ENCODE data around the gene NDUFB10.
A peak's percentile ranks its signal among the peaks of the same experiment; 100 is the strongest.

The NDUFB10 gene

GRCh38 chr16:1964506-1965395, 5.4 kb downstream of the NDUFB10 start, which contains the start of gene RPS2:
Gene RPS2 (minus strand): TSS chr16:1964826. CDS start chr16:1964625, 201 bp downstream.
- Histone ChIP-seq H3K4me3 (ENCODE audit: control insufficient read depth in 1 of 7, extremely low read depth in 1 of 7, insufficient read depth in 4 of 7, low read depth in 2 of 7, low read length in 6 of 7) (peak within 1 kb of the TSS; percentile 62 to 96 (median 89)), H3K27me3 (replicated peaks in 2 of 5; ENCODE audit: control insufficient read depth in 4 of 5, insufficient read depth in 5 of 5, low read length in 4 of 5) (no peaks in the 10 kb centered on the region), H3K4me1 (ENCODE audit: control extremely low read depth in 1 of 4, control insufficient read depth in 4 of 4, insufficient read depth in 4 of 4, low read length in 3 of 4) (peaks cover 0 to 47% (median 41%) of the 10 kb centered on the region in 4 experiments), H3K36me3 (ENCODE audit: control insufficient read depth in 4 of 4, insufficient read depth in 4 of 4, low read length in 3 of 4) (peaks cover 0 to 33% (median 23%) of the 10 kb centered on the region in 4 experiments), H3K27ac (ENCODE audit: insufficient read depth in 1 of 2, low read depth in 1 of 2, low read length in 2 of 2, poor library complexity in 1 of 2, severe bottlenecking in 2 of 2) (peak within 1 kb of the TSS; percentile 95 to 98), H3K9me3 (ENCODE audit: control extremely low read depth in 1 of 5, control insufficient read depth in 4 of 5, insufficient read depth in 2 of 5, low read depth in 1 of 5, low read length in 4 of 5) (no peaks in the 10 kb centered on the region)
- 0% methylated on average over 86 of the region's 97 CpGs for WGBS (ENCODE audit: insufficient coverage)
- peak; percentile 98 to 99 (median 99) for DNase-seq
- CTCF ChIA-PET = interaction anchor here (0.8 to 0.9 kb wide), 2 partner anchors 10 to 24 kb away, joined by 3 read pairs; partner anchors contain the start of gene RPL3L
- POLR2A ChIA-PET = interaction anchor here (0.5 to 2.3 kb wide), 22 partner anchors 8 to 811 kb away, joined by 3 to 11 read pairs (median 4); partner anchors contain the start of genes FAHD1, GFER, HAGH and JPT2

DNA sequence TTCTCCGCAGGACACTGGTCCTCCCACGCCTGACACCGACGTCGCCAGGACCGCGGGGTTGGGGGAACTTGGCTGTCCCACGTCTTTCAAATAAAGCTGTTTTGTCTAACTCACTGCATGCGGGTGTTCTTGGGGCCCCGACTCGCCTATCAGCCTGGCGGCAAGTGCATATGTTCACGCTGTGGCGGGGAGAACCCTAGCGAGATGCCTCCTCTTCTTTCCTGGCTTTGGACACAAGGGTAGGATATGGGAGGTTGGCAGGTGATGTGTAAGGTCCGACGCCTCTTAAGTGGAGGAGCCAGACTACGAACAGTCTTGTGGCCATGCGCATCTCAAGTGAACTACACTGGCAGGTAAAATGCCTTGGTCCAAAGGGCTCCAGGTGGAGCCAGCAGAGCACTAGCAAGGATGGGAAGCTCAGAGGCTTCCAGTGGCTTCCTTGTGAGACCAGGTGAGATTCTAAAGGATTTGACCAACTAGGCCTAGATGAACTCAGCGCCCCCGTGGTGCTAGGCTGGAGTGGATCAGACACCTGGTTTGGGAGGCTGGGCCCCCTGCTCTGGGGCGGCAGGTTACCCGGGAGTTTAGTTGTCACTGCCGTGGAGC, 6.2 kb downstream of the NDUFB10 start:
- Histone ChIP-seq H3K27ac (ENCODE audit: insufficient read depth in 1 of 2, low read depth in 1 of 2, low read length in 2 of 2, poor library complexity in 1 of 2, severe bottlenecking in 2 of 2) (peak overlapping the region; percentile 95 to 98), H3K36me3 (ENCODE audit: control insufficient read depth in 4 of 4, insufficient read depth in 4 of 4, low read length in 3 of 4) (peaks cover 0 to 33% (median 23%) of the 10 kb centered on the region in 4 experiments), H3K9me3 (ENCODE audit: control extremely low read depth in 1 of 5, control insufficient read depth in 4 of 5, insufficient read depth in 2 of 5, low read depth in 1 of 5, low read length in 4 of 5) (no peaks in the 10 kb centered on the region), H3K4me1 (ENCODE audit: control extremely low read depth in 1 of 4, control insufficient read depth in 4 of 4, insufficient read depth in 4 of 4, low read length in 3 of 4) (peaks cover 0 to 41% (median 34%) of the 10 kb centered on the region in 4 experiments), H3K4me3 (ENCODE audit: control insufficient read depth in 1 of 7, extremely low read depth in 1 of 7, insufficient read depth in 4 of 7, low read depth in 2 of 7, low read length in 6 of 7) (peak overlapping the region; percentile 62 to 96 (median 89)), H3K27me3 (replicated peaks in 2 of 5; ENCODE audit: control insufficient read depth in 4 of 5, insufficient read depth in 5 of 5, low read length in 4 of 5) (no peaks in the 10 kb centered on the region)
- no peak for DNase-seq
- WGBS (ENCODE audit: insufficient coverage) = 27% methylated on average over 22 of the region's 24 CpGs
- CTCF ChIA-PET = interaction anchor here (1.0 to 1.1 kb wide), 3 partner anchors 9 to 78 kb away, joined by 3 read pairs; no protein-coding TSS in a partner anchor
- POLR2A ChIA-PET = interaction anchor here (0.6 to 2.3 kb wide), 12 partner anchors 9 to 239 kb away, joined by 3 to 11 read pairs (median 4); partner anchors contain the start of genes GFER, MSRB1 and ZNF598

DNA sequence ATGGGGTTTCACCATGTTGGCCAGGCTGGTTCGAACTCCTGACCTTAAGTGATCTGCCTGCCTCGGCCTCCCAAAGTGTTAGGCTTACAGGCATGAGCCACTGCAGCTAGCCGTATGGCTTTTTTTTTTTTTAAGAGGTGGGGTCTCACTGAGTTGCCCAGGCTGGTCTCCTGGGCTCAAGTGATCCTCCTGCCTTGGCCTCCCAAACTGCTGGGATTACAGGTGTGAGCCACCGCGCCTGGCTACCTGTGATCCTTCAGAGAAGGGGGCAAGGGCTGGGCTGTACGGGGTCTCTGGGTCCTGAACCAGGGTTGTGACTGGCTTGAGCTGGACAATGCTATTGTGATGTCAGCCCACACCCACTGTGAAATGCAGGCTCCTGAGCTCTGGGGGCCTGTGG, 7.1 kb downstream of the NDUFB10 start, which contains the start of gene RNF151:
Gene RNF151, plus strand, starts transcription at position 397 of the 400 bp plus-strand sequence. CDS start 26 bp downstream, outside the sequence.
- ChIA-PET CTCF (interaction anchor here (1.0 to 1.1 kb wide), 3 partner anchors 10 to 77 kb away, joined by 3 read pairs; no protein-coding TSS in a partner anchor), POLR2A (interaction anchor here (0.5 kb wide), 1 partner anchor 20 kb away, joined by 3 read pairs; no protein-coding TSS in a partner anchor)
- Histone ChIP-seq H3K4me3 (ENCODE audit: control insufficient read depth in 1 of 7, extremely low read depth in 1 of 7, insufficient read depth in 4 of 7, low read depth in 2 of 7, low read length in 6 of 7) (peak within 1 kb of the TSS in 6 of 7 experiments; percentile 62 to 96 (median 88)), H3K27ac (ENCODE audit: insufficient read depth in 1 of 2, low read depth in 1 of 2, low read length in 2 of 2, poor library complexity in 1 of 2, severe bottlenecking in 2 of 2) (peak within 1 kb of the TSS; percentile 95 to 98), H3K36me3 (ENCODE audit: control insufficient read depth in 4 of 4, insufficient read depth in 4 of 4, low read length in 3 of 4) (peaks cover 0 to 27% (median 18%) of the 10 kb centered on the region in 4 experiments), H3K4me1 (ENCODE audit: control extremely low read depth in 1 of 4, control insufficient read depth in 4 of 4, insufficient read depth in 4 of 4, low read length in 3 of 4) (peaks cover 0 to 42% (median 34%) of the 10 kb centered on the region in 4 experiments), H3K9me3 (ENCODE audit: control extremely low read depth in 1 of 5, control insufficient read depth in 4 of 5, insufficient read depth in 2 of 5, low read depth in 1 of 5, low read length in 4 of 5) (no peaks in the 10 kb centered on the region), H3K27me3 (replicated peaks in 2 of 5; ENCODE audit: control insufficient read depth in 4 of 5, insufficient read depth in 5 of 5, low read length in 4 of 5) (no peaks in the 10 kb centered on the region)
- 100% methylated on average over 5 of the region's 6 CpGs for WGBS (ENCODE audit: insufficient coverage)
- no peak for DNase-seq

DNA sequence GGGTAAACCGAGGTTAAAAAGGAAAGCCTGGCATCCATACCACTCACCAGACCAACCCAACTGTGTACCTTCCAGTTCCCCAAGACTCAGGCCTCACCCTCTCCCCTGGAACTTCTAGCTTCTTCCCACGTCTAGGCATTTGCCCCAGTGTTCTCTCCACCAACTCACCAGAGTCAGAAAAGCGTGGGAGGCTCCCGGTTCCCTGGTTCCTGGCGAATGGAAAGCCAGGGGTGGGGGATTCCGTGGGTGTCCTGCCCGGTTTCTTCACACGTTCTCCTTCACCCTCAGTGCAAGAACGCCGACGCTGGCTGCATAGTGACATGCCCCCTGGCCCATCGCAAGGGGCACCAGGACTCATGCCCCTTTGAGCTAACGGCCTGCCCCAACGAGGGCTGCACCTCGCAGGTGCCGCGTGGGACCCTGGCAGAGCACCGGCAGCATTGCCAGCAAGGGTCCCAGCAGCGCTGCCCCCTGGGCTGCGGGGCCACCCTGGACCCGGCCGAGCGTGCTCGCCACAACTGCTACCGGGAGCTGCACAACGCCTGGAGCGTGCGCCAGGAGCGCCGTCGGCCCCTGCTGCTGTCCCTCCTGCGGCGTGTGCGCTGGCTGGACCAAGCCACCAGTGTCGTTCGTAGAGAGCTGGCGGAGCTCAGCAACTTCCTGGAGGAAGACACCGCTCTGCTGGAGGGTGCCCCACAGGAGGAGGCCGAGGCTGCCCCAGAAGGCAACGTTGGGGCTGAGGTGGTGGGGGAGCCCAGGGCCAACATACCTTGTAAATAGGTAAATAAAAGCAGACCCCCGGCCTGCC, 9.0 kb downstream of the NDUFB10 start:
- H3K27me3 ChIP-seq (replicated peaks in 2 of 5; ENCODE audit: control insufficient read depth in 4 of 5, insufficient read depth in 5 of 5, low read length in 4 of 5) = no peaks in the 10 kb centered on the region
- 92% methylated on average over 39 of the region's 41 CpGs for WGBS (ENCODE audit: insufficient coverage)
- no peaks in the 10 kb centered on the region for H3K9me3 ChIP-seq (ENCODE audit: control extremely low read depth in 1 of 5, control insufficient read depth in 4 of 5, insufficient read depth in 2 of 5, low read depth in 1 of 5, low read length in 4 of 5)
- CTCF ChIA-PET = interaction anchor here (0.5 to 1.2 kb wide), 2 partner anchors 20 to 38 kb away, joined by 3 read pairs; no protein-coding TSS in a partner anchor
- POLR2A ChIA-PET = no interaction called here
- peaks cover 0 to 8% (median 3%) of the 10 kb centered on the region in 4 experiments for H3K36me3 ChIP-seq (ENCODE audit: control insufficient read depth in 4 of 4, insufficient read depth in 4 of 4, low read length in 3 of 4)
- peaks cover 0 to 39% (median 37%) of the 10 kb centered on the region in 4 experiments for H3K4me1 ChIP-seq (ENCODE audit: control extremely low read depth in 1 of 4, control insufficient read depth in 4 of 4, insufficient read depth in 4 of 4, low read length in 3 of 4)
- no peak overlapping the region for H3K27ac ChIP-seq (ENCODE audit: insufficient read depth in 1 of 2, low read depth in 1 of 2, low read length in 2 of 2, poor library complexity in 1 of 2, severe bottlenecking in 2 of 2)
- DNase-seq = no peak
- no peak overlapping the region for H3K4me3 ChIP-seq (ENCODE audit: control insufficient read depth in 1 of 7, extremely low read depth in 1 of 7, insufficient read depth in 4 of 7, low read depth in 2 of 7, low read length in 6 of 7)

- peak; percentile 97 to 99 (median 99) for DNase-seq
- Histone ChIP-seq H3K36me3 (ENCODE audit: control insufficient read depth in 4 of 4, insufficient read depth in 4 of 4, low read length in 3 of 4) (peaks cover 2 to 28% (median 23%) of the 10 kb centered on the region in 4 experiments), H3K27ac (ENCODE audit: insufficient read depth in 1 of 2, low read depth in 1 of 2, low read length in 2 of 2, poor library complexity in 1 of 2, severe bottlenecking in 2 of 2) (peak within 1 kb of the TSS; percentile 66 to 91), H3K27me3 (replicated peaks in 2 of 5; ENCODE audit: control insufficient read depth in 4 of 5, insufficient read depth in 5 of 5, low read length in 4 of 5) (no peaks in the 10 kb centered on the region), H3K9me3 (ENCODE audit: control extremely low read depth in 1 of 5, control insufficient read depth in 4 of 5, insufficient read depth in 2 of 5, low read depth in 1 of 5, low read length in 4 of 5) (no peaks in the 10 kb centered on the region), H3K4me1 (ENCODE audit: control extremely low read depth in 1 of 4, control insufficient read depth in 4 of 4, insufficient read depth in 4 of 4, low read length in 3 of 4) (peaks cover 0 to 24% (median 19%) of the 10 kb centered on the region in 4 experiments), H3K4me3 (ENCODE audit: control insufficient read depth in 1 of 7, extremely low read depth in 1 of 7, insufficient read depth in 4 of 7, low read depth in 2 of 7, low read length in 6 of 7) (peak within 1 kb of the TSS; percentile 75 to 94 (median 85))
- WGBS (ENCODE audit: insufficient coverage) = under 1% methylated on average over 78 of the region's 78 CpGs
- ChIA-PET POLR2A (interaction anchor here (0.8 to 1.2 kb wide), 6 partner anchors 8 to 663 kb away, joined by 3 to 5 read pairs (median 3); partner anchors contain the start of genes GFER and NDUFB10), CTCF (interaction anchor here (0.9 to 1.5 kb wide), 4 partner anchors 9 to 109 kb away, joined by 3 to 5 read pairs (median 3); partner anchors contain the start of gene NOXO1)
Measured at GRCh38 chr16:1971796-1972489, 12.6 kb downstream of the NDUFB10 start, which contains the start of gene TBL3. Gene TBL3 (plus strand): TSS chr16:1972053. CDS start chr16:1972165, 112 bp downstream.
